Neural cell (in vitro differentiated cells): ENCODE data around the gene GFPT1. TPM values are rescaled to one million over a fixed set of nuclear protein-coding genes. Genes with fewer than 3 reads are reported as not detected.

Experiments
- H2AFZ ChIP-seq: fragments of 200-600, 300-800 bp; sonication (generic), shearing (Covaris generic); 2 replicates; pipeline ENCODE4 v1.6.0; 2014; ENCODE audit warnings: low read depth, mild to moderate bottlenecking, antibody characterized with exemption, low read length, moderate library complexity
- H3F3A ChIP-seq: fragments of 200-600 bp; shearing (Covaris generic); 2 replicates; pipeline ENCODE4 v1.6.1; 2016; ENCODE audit warnings: mild to moderate bottlenecking, moderate library complexity, mixed read lengths, antibody characterized with exemption, low read length; ENCODE audit not compliant: insufficient read depth, poor library complexity, severe bottlenecking
- H3K27ac ChIP-seq: fragments of 200-600, 300-800 bp; sonication (generic), shearing (Covaris generic); 2 replicates; pipeline ENCODE4 v1.5.1; 2014; ENCODE audit warnings: mild to moderate bottlenecking, low read length, moderate library complexity
- H3K27me3 ChIP-seq: fragments of 300-800, 200-600 bp; sonication (generic), shearing (Covaris generic); 2 replicates; pipeline ENCODE4 v1.6.0; 2014; ENCODE audit warnings: mild to moderate bottlenecking, low read depth, low read length, moderate library complexity; ENCODE audit not compliant: insufficient read depth
- H3K36me3 ChIP-seq: fragments of 300-800, 200-600 bp; sonication (generic), shearing (Covaris generic); 2 replicates; pipeline ENCODE4 v1.5.1; 2014; ENCODE audit warnings: mild to moderate bottlenecking, antibody characterized with exemption, low read length, moderate library complexity; ENCODE audit not compliant: insufficient read depth
- H3K4me2 ChIP-seq: fragments of 300-800, 200-600 bp; sonication (generic), shearing (Covaris generic); 2 replicates; pipeline ENCODE4 v1.6.0; 2014; ENCODE audit warnings: mild to moderate bottlenecking, low read length
- H3K4me3 ChIP-seq: fragments of 300-800, 200-600 bp; sonication (generic), shearing (Covaris generic); 2 replicates; pipeline ENCODE4 v1.5.1; 2014; ENCODE audit warnings: mild to moderate bottlenecking, low read length, moderate library complexity
- H3K79me2 ChIP-seq: fragments of 200-600 bp; shearing (Covaris generic); replicated peaks from 2 replicates; pipeline ENCODE4 v1.6.0; 2014; ENCODE audit warnings: mild to moderate bottlenecking, low read length, moderate library complexity; ENCODE audit not compliant: insufficient read depth
- H3K9ac ChIP-seq: fragments of 300-800, 200-600 bp; sonication (generic), shearing (Covaris generic); 2 replicates; pipeline ENCODE4 v1.6.1; 2016; ENCODE audit warnings: mild to moderate bottlenecking, low read length, mixed read lengths
- H3K9me2 ChIP-seq: fragments of 200-600 bp; shearing (Covaris generic); 2 replicates; pipeline ENCODE4 v1.6.1; 2016; ENCODE audit warnings: mild to moderate bottlenecking, low read length, mixed read lengths; ENCODE audit not compliant: insufficient read depth
- H3K9me3 ChIP-seq: fragments of 200-600, 300-800 bp; sonication (generic), shearing (Covaris generic); 2 replicates; pipeline ENCODE4 v1.6.1; 2016; ENCODE audit warnings: mild to moderate bottlenecking, mixed run types, low read length, moderate library complexity, mixed read lengths
- H4K20me1 ChIP-seq: fragments of 200-600 bp; shearing (Covaris generic); 2 replicates; pipeline ENCODE4 v1.6.1; 2016; ENCODE audit warnings: mild to moderate bottlenecking, mixed run types; ENCODE audit not compliant: insufficient read depth
- CTCF ChIP-seq: fragments of 450-650 bp; IDR thresholded peaks from 2 replicates; pipeline ENCODE4 v1.5.1; 2014; ENCODE audit warnings: antibody characterized with exemption, mild to moderate bottlenecking, moderate library complexity; ENCODE audit not compliant: poor library complexity, severe bottlenecking
- EP300 ChIP-seq: fragments of 450-650 bp; conservative IDR thresholded peaks from 2 replicates; pipeline ENCODE4 v1.6.1; 2014; ENCODE audit warnings: antibody characterized with exemption, mild to moderate bottlenecking, moderate library complexity; ENCODE audit not compliant: poor library complexity, severe bottlenecking
- EZH2 ChIP-seq: fragments of 200-600, 300-800 bp; shearing (Covaris generic), sonication (generic); IDR thresholded peaks from 2 replicates; pipeline ENCODE4 v1.6.1; 2014; ENCODE audit warnings: antibody characterized with exemption, low read length, borderline replicate concordance, mild to moderate bottlenecking; ENCODE audit not compliant: insufficient read depth, poor library complexity, severe bottlenecking
- MXI1 ChIP-seq: fragments of 450-650 bp; conservative IDR thresholded peaks from 2 replicates; pipeline ENCODE4 v1.6.1; 2014; ENCODE audit warnings: antibody characterized with exemption, mild to moderate bottlenecking; ENCODE audit not compliant: poor library complexity, severe bottlenecking
- POLR2AphosphoS5 ChIP-seq: IDR thresholded peaks from 2 replicates; pipeline ENCODE4 v1.6.1; 2012
- RAD21 ChIP-seq: fragments of 450-650 bp; conservative IDR thresholded peaks from 2 replicates; pipeline ENCODE4 v1.6.1; 2014; ENCODE audit warnings: antibody characterized with exemption, mild to moderate bottlenecking, moderate library complexity
- REST ChIP-seq: IDR thresholded peaks from 2 replicates; pipeline ENCODE4 v1.6.1; 2012; ENCODE audit warnings: borderline replicate concordance
- SMC3 ChIP-seq: fragments of 450-650 bp; conservative IDR thresholded peaks from 2 replicates; pipeline ENCODE4 v1.6.1; 2014; ENCODE audit warnings: antibody characterized with exemption, mild to moderate bottlenecking, moderate library complexity; ENCODE audit not compliant: poor library complexity
- TAF1 ChIP-seq: IDR thresholded peaks from 2 replicates; pipeline ENCODE4 v1.6.1; 2012; ENCODE audit warnings: low read depth
- polyA plus RNA-seq: library from polyadenylated mRNA; depleted of rRNA; stranded (reverse); fragments of >200 nt; gene quantifications from 2 replicates; pipeline ENCODE4 v1.2.3, GENCODE V29; 2014

The GFPT1 gene
- polyA plus RNA-seq, 1 donor from 2014 or later, result 39.4 TPM

DNA sequence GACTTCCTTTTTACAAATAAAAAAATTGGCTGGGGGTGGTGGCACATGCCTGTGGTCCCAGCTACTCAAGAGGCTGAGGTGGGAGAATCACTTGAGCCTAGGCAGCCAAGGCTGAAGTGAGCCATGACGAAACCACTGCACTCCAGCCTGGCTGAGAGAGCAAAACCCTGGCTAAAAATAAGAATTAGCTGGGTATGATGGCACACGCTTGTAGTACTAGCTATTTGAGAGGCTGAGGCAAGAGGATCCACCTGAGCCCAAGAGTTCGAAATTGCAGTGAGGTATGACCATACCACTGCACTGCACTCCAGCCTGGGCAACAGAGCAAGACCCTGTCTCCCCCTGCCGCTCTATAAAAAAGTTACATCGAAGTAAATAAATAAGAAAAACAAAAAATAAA lies 33.7 kb downstream of the GFPT1 start:
- Histone ChIP-seq H3K9me3 (no peaks in the 10 kb centered on the region), H3K36me3 (no peaks in the 10 kb centered on the region), H3K9ac (no peak overlapping the region), H3K27ac (no peak overlapping the region), H3K79me2 (no peaks in the 10 kb centered on the region), H4K20me1 (no peaks in the 10 kb centered on the region), H3K4me3 (no peak overlapping the region), H3K4me2 (no peak overlapping the region), H3F3A (no peaks in the 10 kb centered on the region), H2AFZ (no peak overlapping the region), H3K27me3 (no peaks in the 10 kb centered on the region), H3K9me2 (no peaks in the 10 kb centered on the region)
- TF ChIP-seq TAF1, result no peak
- TF ChIP-seq POLR2AphosphoS5, result no peak
- no peak for TF ChIP-seq SMC3
- no peak for TF ChIP-seq RAD21
- no peak for TF ChIP-seq EP300
- TF ChIP-seq MXI1, result no peak
- TF ChIP-seq EZH2, result no peak
- no peak for TF ChIP-seq CTCF
- TF ChIP-seq REST, result no peak

- Histone ChIP-seq H3F3A (no peaks in the 10 kb centered on the region), H3K9me3 (no peaks in the 10 kb centered on the region), H4K20me1 (no peaks in the 10 kb centered on the region), H3K36me3 (peaks cover 10% of the 10 kb centered on the region), H3K9me2 (no peaks in the 10 kb centered on the region), H3K9ac (no peak overlapping the region), H2AFZ (no peak overlapping the region), H3K79me2 (no peaks in the 10 kb centered on the region), H3K4me2 (no peak overlapping the region), H3K4me3 (no peak overlapping the region), H3K27me3 (no peaks in the 10 kb centered on the region), H3K27ac (no peak overlapping the region)
- TF ChIP-seq SMC3 (no peak), TAF1 (no peak), MXI1 (no peak)
Measured at GRCh38 chr2:69348781-69349180, 38.2 kb downstream of the GFPT1 start.

DNA sequence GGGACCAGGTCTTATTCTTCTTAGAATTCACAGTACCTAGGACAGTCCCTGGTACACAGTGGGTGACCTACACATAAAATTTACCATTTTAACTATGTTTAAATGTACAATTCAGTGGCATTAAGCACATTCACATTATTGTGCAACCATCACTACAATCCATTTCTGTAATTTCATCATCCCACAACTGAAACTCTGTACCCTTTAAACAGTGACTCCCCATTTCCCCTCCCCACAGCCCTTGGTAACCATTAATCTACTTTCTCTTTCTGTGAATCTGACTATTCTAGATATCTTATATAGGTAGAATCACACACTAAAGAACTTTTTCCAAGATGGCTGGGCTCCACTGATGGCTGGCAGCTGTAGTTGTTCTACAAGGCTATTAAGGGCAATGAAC lies 41.6 kb downstream of the GFPT1 start:
- Histone ChIP-seq H3F3A (no peaks in the 10 kb centered on the region), H3K9ac (no peak overlapping the region), H3K27me3 (no peaks in the 10 kb centered on the region), H4K20me1 (no peaks in the 10 kb centered on the region), H3K79me2 (no peaks in the 10 kb centered on the region), H3K4me2 (no peak overlapping the region), H3K4me3 (no peak overlapping the region), H3K9me2 (no peaks in the 10 kb centered on the region), H3K27ac (no peak overlapping the region), H3K36me3 (peaks cover 16% of the 10 kb centered on the region), H3K9me3 (no peaks in the 10 kb centered on the region), H2AFZ (no peak overlapping the region)
- TF ChIP-seq RAD21, result no peak
- no peak for TF ChIP-seq REST
- no peak for TF ChIP-seq CTCF
- TF ChIP-seq SMC3, result no peak
- no peak for TF ChIP-seq TAF1
- no peak for TF ChIP-seq EP300
- TF ChIP-seq MXI1, result no peak
